ENCODE results near the gene INSYN2A.

DNA sequence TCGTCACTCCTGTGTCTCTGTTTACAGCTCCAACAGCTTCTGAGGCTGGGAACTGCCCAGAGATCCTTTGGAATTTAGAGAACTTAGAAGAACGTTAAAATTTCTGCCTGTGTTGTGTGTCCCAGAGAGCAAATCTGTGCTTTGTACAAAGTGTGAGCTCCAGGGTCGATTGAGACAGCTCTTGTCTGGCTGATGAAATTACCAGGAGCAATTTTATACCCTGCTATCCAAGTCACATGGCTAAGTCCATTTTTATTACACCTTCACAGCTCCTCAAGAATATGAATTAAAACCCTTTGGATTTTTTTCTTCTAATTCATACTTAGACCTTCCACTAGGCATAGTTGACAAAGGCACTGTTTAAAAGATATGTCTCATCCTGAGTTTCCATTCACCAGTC lies 46.5 kb upstream of the INSYN2A start:
- TF ChIP-seq, protein P1, sequence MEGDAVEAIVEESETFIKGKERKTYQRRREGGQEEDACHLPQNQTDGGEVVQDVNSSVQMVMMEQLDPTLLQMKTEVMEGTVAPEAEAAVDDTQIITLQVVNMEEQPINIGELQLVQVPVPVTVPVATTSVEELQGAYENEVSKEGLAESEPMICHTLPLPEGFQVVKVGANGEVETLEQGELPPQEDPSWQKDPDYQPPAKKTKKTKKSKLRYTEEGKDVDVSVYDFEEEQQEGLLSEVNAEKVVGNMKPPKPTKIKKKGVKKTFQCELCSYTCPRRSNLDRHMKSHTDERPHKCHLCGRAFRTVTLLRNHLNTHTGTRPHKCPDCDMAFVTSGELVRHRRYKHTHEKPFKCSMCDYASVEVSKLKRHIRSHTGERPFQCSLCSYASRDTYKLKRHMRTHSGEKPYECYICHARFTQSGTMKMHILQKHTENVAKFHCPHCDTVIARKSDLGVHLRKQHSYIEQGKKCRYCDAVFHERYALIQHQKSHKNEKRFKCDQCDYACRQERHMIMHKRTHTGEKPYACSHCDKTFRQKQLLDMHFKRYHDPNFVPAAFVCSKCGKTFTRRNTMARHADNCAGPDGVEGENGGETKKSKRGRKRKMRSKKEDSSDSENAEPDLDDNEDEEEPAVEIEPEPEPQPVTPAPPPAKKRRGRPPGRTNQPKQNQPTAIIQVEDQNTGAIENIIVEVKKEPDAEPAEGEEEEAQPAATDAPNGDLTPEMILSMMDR (IDR thresholded peaks at IDR 0.05) = no peak
- no peak for TF ChIP-seq POLR2A (IDR thresholded peaks at IDR 0.05)
